Measurements from ENCODE around the gene HTR1D. TPM values are rescaled to one million over a fixed set of nuclear protein-coding genes. Genes with fewer than 3 reads are reported as not detected.
"Not testable (repeated sequence)": the region's sequence is repeated elsewhere in the genome, so short reads cannot be mapped to it uniquely, and the experiment has no call there.

The HTR1D gene
- total and polyA plus RNA-seq, 9 donors, result 0.05 to 0.16 (median 0.09) TPM; not detected in 3

DNA sequence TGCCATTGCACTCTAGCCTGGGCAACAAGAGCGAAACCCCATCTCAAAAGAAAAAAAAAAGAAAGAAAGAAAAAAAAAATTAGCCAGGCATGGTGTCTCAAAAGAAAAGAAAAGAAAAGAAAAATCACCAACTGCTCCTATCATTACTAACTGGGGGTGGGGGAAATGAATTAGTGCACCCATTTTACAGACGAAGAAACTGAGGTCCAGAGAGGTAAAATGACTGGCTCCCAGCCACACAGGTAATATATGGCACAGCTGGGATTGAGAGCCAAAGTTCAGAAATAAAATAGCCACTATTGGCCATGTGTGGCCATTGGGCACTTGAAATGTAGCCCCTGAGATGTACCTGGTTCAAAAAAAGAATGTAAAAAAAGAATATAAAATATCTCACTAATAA lies 8.8 kb downstream of the HTR1D start:
- H3K36me3 ChIP-seq (ENCODE audit: control insufficient read depth, insufficient read depth, low read length), result no peaks in the 10 kb centered on the region
- no peaks in the 10 kb centered on the region for H3K4me1 ChIP-seq (ENCODE audit: control insufficient read depth, insufficient read depth, low read length)
- H3K4me3 ChIP-seq (ENCODE audit: low read length), result no peak overlapping the region
- H3K27me3 ChIP-seq (ENCODE audit: control insufficient read depth, insufficient read depth, low read length), result peaks cover 16% of the 10 kb centered on the region
- no peak for DNase-seq
- no peak overlapping the region for H3K27ac ChIP-seq (ENCODE audit: low read length)
- H3K9me3 ChIP-seq (replicated peaks; ENCODE audit: control insufficient read depth, low read depth, low read length), result no peaks in the 10 kb centered on the region
- no CpG with 5 or more reads among the region's 2 CpGs for WGBS (ENCODE audit: insufficient coverage)

DNA sequence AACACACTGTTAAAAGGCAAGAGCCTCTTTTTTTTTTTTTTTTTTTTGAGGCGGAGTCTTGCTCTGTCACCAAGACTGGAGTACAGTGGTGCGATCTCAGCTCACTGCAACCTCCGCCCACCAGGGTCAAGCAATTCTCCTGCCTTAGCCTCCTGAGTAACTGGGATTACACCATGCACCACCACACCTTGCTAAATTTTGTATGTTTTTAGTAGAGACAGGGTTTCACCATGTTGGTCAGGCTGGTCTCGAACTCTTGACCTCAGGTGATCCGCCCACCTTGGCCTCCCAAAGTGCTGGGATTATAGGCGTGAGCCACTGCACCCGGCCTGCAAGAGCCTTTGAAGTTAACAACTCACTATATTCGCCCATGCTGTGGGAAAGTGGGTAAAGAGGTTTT lies 9.6 kb downstream of the HTR1D start:
- peaks cover 15% of the 10 kb centered on the region for H3K27me3 ChIP-seq (ENCODE audit: control insufficient read depth, insufficient read depth, low read length)
- not testable (repeated sequence) for H3K36me3 ChIP-seq (ENCODE audit: control insufficient read depth, insufficient read depth, low read length)
- no CpG with 5 or more reads among the region's 8 CpGs for WGBS (ENCODE audit: insufficient coverage)

DNA sequence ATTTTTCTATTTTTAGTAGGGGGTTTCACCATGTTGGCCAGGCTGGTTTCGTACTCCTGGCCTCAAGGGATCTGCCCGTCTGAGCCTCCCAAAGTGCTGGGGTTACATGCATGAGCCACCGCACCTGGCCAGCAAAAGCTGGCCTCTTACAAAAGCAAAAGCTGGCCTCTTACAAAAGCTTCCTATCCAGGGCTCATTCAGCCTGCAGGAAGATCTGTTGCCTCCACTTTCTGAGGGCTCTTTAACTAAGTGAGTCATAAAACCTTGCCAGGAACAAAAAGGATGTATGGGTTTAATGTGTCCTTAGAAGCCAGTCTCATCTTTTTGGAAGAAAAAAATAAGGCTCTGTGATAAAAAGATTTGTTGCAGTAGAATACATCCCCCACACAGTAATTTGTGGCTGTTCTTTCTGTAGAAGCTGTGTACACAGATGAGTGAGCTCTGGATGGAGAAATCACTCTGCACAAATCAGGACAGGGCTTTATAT lies 15.0 kb downstream of the HTR1D start:
- no peak overlapping the region for H3K27ac ChIP-seq (ENCODE audit: low read length)
- H3K4me1 ChIP-seq (ENCODE audit: control insufficient read depth, insufficient read depth, low read length), result no peaks in the 10 kb centered on the region
- no peaks in the 10 kb centered on the region for H3K9me3 ChIP-seq (replicated peaks; ENCODE audit: control insufficient read depth, low read depth, low read length)
- no peaks in the 10 kb centered on the region for H3K27me3 ChIP-seq (ENCODE audit: control insufficient read depth, insufficient read depth, low read length)
- H3K36me3 ChIP-seq (ENCODE audit: control insufficient read depth, insufficient read depth, low read length), result no peaks in the 10 kb centered on the region
- no peak overlapping the region for H3K4me3 ChIP-seq (ENCODE audit: low read length)
- 40% methylated on average over 3 of the region's 3 CpGs for WGBS (ENCODE audit: insufficient coverage)
- no peak for DNase-seq

More for the DNA sequence above, 9.6 kb downstream of the HTR1D start:
- H3K4me1 ChIP-seq (ENCODE audit: control insufficient read depth, insufficient read depth, low read length); H3K4me3 ChIP-seq (ENCODE audit: low read length); DNase-seq; H3K9me3 ChIP-seq (replicated peaks; ENCODE audit: control insufficient read depth, low read depth, low read length); H3K27ac ChIP-seq (ENCODE audit: low read length): not testable (repeated sequence)

DNA sequence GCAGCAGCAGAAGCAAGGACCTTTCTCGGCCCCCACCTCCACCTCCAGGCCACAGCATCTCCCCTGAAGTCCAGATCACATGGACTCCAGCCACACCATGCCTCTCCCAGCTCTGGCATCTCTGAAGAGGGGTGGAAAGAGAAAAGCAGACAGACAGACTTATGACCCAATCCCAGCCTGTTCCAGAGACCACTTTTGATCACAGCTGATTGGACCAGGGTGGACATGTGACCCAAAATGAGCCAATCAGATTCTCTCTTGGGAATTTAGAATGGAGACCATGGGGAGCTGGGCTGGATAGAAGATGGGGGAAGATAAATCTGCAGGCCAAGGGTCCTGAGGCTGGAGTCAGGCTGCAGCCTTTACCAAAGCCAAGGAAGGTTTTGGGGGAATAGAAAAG lies 16.4 kb downstream of the HTR1D start:
- WGBS (ENCODE audit: insufficient coverage), result no CpG with 5 or more reads among the region's 1 CpG
- no peak for DNase-seq
- Histone ChIP-seq H3K27me3 (ENCODE audit: control insufficient read depth, insufficient read depth, low read length) (no peaks in the 10 kb centered on the region), H3K4me1 (ENCODE audit: control insufficient read depth, insufficient read depth, low read length) (no peaks in the 10 kb centered on the region), H3K36me3 (ENCODE audit: control insufficient read depth, insufficient read depth, low read length) (no peaks in the 10 kb centered on the region), H3K27ac (ENCODE audit: low read length) (no peak overlapping the region), H3K9me3 (replicated peaks; ENCODE audit: control insufficient read depth, low read depth, low read length) (no peaks in the 10 kb centered on the region), H3K4me3 (ENCODE audit: low read length) (no peak overlapping the region)

- H3K4me1 ChIP-seq (ENCODE audit: control insufficient read depth, insufficient read depth, low read length), result no peaks in the 10 kb centered on the region
- no peaks in the 10 kb centered on the region for H3K9me3 ChIP-seq (replicated peaks; ENCODE audit: control insufficient read depth, low read depth, low read length)
- WGBS (ENCODE audit: insufficient coverage), result no CpG with 5 or more reads among the region's 4 CpGs
- peaks cover 2% of the 10 kb centered on the region for H3K27me3 ChIP-seq (ENCODE audit: control insufficient read depth, insufficient read depth, low read length)
- no peak overlapping the region for H3K27ac ChIP-seq (ENCODE audit: low read length)
- H3K4me3 ChIP-seq (ENCODE audit: low read length), result no peak overlapping the region
- DNase-seq, result no peak
- no peaks in the 10 kb centered on the region for H3K36me3 ChIP-seq (ENCODE audit: control insufficient read depth, insufficient read depth, low read length)
Observed at GRCh38 chr1:23198373-23198772, 18.9 kb downstream of the HTR1D start.

- Histone ChIP-seq H3K4me3 (ENCODE audit: low read length) (no peak overlapping the region), H3K9me3 (replicated peaks; ENCODE audit: control insufficient read depth, low read depth, low read length) (no peaks in the 10 kb centered on the region), H3K27ac (ENCODE audit: low read length) (no peak overlapping the region), H3K36me3 (ENCODE audit: control insufficient read depth, insufficient read depth, low read length) (no peaks in the 10 kb centered on the region), H3K4me1 (ENCODE audit: control insufficient read depth, insufficient read depth, low read length) (no peaks in the 10 kb centered on the region), H3K27me3 (ENCODE audit: control insufficient read depth, insufficient read depth, low read length) (peaks cover 2% of the 10 kb centered on the region)
- no peak for DNase-seq
- WGBS (ENCODE audit: insufficient coverage), result 87% methylated on average over 3 of the region's 10 CpGs
Observed at GRCh38 chr1:23196627-23197328, 20.5 kb downstream of the HTR1D start.

DNA sequence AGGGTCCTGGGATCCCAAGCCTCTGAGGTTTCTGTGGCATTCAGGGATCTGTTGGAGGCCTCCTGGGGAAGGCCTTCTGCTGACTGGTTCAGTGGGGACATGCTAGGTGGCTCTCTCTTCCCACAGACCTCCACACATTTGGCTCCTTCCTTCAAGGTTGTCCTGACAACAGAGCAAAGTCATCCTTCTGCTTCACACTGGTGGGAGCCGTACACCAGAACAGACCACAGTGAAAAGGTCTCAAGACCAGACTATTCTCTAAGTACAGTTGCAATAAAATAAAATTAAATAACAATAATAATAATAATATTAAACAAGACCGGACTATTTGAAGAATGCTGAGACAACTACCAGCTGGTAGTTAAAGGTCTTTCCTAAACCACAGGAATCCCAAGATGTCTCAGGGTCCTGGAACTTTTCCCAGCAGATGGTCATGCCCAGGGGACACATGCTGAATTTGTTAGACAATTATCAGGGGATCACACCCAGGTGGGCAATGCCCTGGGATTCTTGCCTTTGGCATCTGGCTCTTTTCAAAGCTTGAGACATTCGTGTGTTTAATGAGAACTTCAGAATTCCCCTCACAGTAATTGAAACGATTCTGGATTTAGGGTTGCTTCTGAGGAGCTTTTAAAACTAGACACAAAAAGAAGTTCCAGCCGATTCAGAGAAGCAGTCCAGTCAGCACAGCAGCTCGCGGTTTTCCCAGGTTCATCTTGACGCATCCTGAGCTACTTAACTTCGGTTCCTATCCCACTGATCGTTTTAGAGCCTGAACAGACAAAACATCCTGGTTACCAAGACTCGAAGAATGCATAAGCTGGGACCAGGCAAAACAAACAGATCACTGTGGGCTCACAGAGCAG lies 22.9 kb downstream of the HTR1D start:
- no peak for DNase-seq

DNA sequence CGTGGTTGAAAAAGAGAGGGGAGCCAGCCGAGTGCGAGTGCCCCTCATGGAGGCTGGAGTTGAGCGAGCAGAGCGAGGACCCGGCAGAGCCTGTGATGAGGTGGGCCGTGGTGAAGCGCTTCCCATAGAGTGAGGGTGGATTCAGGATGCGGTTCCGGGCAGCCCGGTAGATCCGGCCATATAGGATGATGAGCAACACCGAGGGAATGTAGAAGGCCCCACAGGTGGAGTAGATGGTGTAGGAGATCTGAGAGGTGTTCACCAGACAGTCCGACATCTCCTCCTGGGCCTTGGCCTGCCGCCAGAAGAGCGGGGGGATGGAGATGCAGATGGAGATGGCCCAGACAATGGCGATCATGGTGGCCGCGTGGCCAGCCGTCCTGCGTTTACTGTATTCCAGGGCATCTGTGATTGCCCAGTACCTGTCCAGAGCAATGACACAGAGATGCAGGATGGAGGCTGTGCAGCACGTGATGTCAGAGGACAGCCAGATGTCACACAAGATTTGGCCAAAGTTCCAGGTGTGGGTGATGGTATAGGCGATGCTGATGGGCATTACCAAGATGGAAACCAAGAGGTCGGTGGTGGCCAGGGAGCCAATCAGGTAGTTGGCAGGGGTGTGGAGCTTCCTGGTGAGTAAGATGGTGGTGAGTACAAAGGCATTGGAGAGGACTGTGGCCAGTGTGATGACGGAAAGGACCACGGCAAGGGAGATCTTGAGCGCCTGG lies 23.7 kb downstream of the HTR1D start:
- Histone ChIP-seq H3K9me3 (replicated peaks; ENCODE audit: control insufficient read depth, low read depth, low read length) (no peaks in the 10 kb centered on the region), H3K4me3 (ENCODE audit: low read length) (no peak overlapping the region), H3K4me1 (ENCODE audit: control insufficient read depth, insufficient read depth, low read length) (no peaks in the 10 kb centered on the region), H3K27ac (ENCODE audit: low read length) (no peak overlapping the region), H3K27me3 (ENCODE audit: control insufficient read depth, insufficient read depth, low read length) (peaks cover 2% of the 10 kb centered on the region), H3K36me3 (ENCODE audit: control insufficient read depth, insufficient read depth, low read length) (no peaks in the 10 kb centered on the region)
- WGBS (ENCODE audit: insufficient coverage), result 94% methylated on average over 27 of the region's 27 CpGs
- DNase-seq, result no peak

More for the DNA sequence above, 22.9 kb downstream of the HTR1D start:
- Histone ChIP-seq H3K4me1 (ENCODE audit: control insufficient read depth, insufficient read depth, low read length) (no peaks in the 10 kb centered on the region), H3K27ac (ENCODE audit: low read length) (no peak overlapping the region), H3K36me3 (ENCODE audit: control insufficient read depth, insufficient read depth, low read length) (no peaks in the 10 kb centered on the region), H3K4me3 (ENCODE audit: low read length) (no peak overlapping the region), H3K9me3 (replicated peaks; ENCODE audit: control insufficient read depth, low read depth, low read length) (no peaks in the 10 kb centered on the region), H3K27me3 (ENCODE audit: control insufficient read depth, insufficient read depth, low read length) (peaks cover 2% of the 10 kb centered on the region)
- WGBS (ENCODE audit: insufficient coverage), result 53% methylated on average over 5 of the region's 11 CpGs

DNA sequence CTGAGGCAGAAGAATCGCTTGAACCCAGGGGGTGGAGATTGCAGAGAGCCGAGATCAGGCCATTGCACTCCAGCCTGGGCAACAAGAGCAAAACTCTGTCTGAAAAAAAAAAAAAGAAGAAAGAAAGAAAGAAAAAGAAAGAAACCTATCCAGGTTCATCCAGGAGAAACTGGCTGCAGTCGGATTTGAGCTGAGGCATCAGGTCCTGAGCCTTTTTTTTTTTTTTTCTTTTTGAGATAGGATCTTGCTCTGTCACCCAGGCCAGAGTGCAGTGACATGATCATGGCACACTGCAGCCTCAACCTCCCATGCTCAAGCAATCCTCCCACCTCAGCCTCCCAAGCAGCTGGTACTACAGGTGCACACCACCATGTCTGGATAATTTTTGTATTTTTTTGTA lies 26.1 kb downstream of the HTR1D start:
- H3K27me3 ChIP-seq (ENCODE audit: control insufficient read depth, insufficient read depth, low read length), result peaks cover 2% of the 10 kb centered on the region
- 77% methylated on average over 2 of the region's 3 CpGs for WGBS (ENCODE audit: insufficient coverage)
- no peak overlapping the region for H3K27ac ChIP-seq (ENCODE audit: low read length)
- no peaks in the 10 kb centered on the region for H3K4me1 ChIP-seq (ENCODE audit: control insufficient read depth, insufficient read depth, low read length)
- H3K36me3 ChIP-seq (ENCODE audit: control insufficient read depth, insufficient read depth, low read length), result no peaks in the 10 kb centered on the region
- no peaks in the 10 kb centered on the region for H3K9me3 ChIP-seq (replicated peaks; ENCODE audit: control insufficient read depth, low read depth, low read length)
- no peak for DNase-seq
- H3K4me3 ChIP-seq (ENCODE audit: low read length), result no peak overlapping the region

- H3K4me3 ChIP-seq (ENCODE audit: low read length); H3K4me1 ChIP-seq (ENCODE audit: control insufficient read depth, insufficient read depth, low read length); H3K36me3 ChIP-seq (ENCODE audit: control insufficient read depth, insufficient read depth, low read length); H3K27me3 ChIP-seq (ENCODE audit: control insufficient read depth, insufficient read depth, low read length); DNase-seq; H3K9me3 ChIP-seq (replicated peaks; ENCODE audit: control insufficient read depth, low read depth, low read length); H3K27ac ChIP-seq (ENCODE audit: low read length): not testable (repeated sequence)
- 100% methylated on average over 1 of the region's 13 CpGs for WGBS (ENCODE audit: insufficient coverage)
Observed at GRCh38 chr1:23188936-23189452, 28.3 kb downstream of the HTR1D start.
